WTC11 (cell line): Measurements from ENCODE around the gene NEDD4L. TPM values are rescaled to one million over a fixed set of nuclear protein-coding genes. Genes with fewer than 3 reads are reported as not detected.

Experiments used
- ATAC-seq: fragments of 200-7000 bp; cut with Tn5 transposase; 2 replicates; pipeline ENCODE4 v1.10.0; 2021; ENCODE audit warnings: mild to moderate bottlenecking, moderate library complexity
- CTCF ChIA-PET: fragments of 300-600 bp; sonication (Branson Sonifier 250); formaldehyde crosslinking; loops from one replicate; lab custom pipeline; 2021; ENCODE audit warnings: antibody characterized with exemption; lab: Charles Lee
- POLR2A ChIA-PET: fragments of 350-600 bp; sonication (Branson Sonifier 250); formaldehyde crosslinking; loops from one replicate; lab custom pipeline; 2021; ENCODE audit warnings: antibody characterized with exemption; lab: Charles Lee
- DNase-seq: peaks from one replicate; pipeline ENCODE4 v3.0.0; 2021; ENCODE audit warnings: low spot score
- H3K27ac Mint-ChIP-seq: 2 replicates; pipeline ENCODE4 v1.8.0; 2021; ENCODE audit warnings: mixed read lengths
- H3K27me3 Mint-ChIP-seq: 2 replicates; pipeline ENCODE4 v1.8.0; 2021; ENCODE audit warnings: low read depth, mild to moderate bottlenecking, moderate library complexity, mixed read lengths
- H3K36me3 Mint-ChIP-seq: 2 replicates; pipeline ENCODE4 v1.8.0; 2021; ENCODE audit warnings: mixed read lengths
- H3K4me1 Mint-ChIP-seq: 2 replicates; pipeline ENCODE4 v1.8.0; 2022; ENCODE audit warnings: mixed read lengths
- H3K4me3 Mint-ChIP-seq: 2 replicates; pipeline ENCODE4 v1.8.0; 2021; ENCODE audit warnings: mild to moderate bottlenecking, moderate library complexity, mixed read lengths
- H3K9me3 Mint-ChIP-seq: 2 replicates; pipeline ENCODE4 v1.8.0; 2021; ENCODE audit warnings: mixed read lengths
- ATF3 ChIP-seq: sonication (generic); formaldehyde crosslinking; conservative IDR thresholded peaks from 2 replicates; pipeline ENCODE4 v1.8.1; 2022; ENCODE audit warnings: mild to moderate bottlenecking, missing genetic modification reagents
- CTCF ChIP-seq: fragments of 200-600 bp; IDR thresholded peaks from 2 replicates; pipeline ENCODE4 v1.8.0; 2022; ENCODE audit warnings: antibody characterized with exemption
- E2F5 ChIP-seq: sonication (generic); formaldehyde crosslinking; IDR thresholded peaks from 2 replicates; pipeline ENCODE4 v1.8.1; 2022; ENCODE audit warnings: mild to moderate bottlenecking, moderate library complexity, missing genetic modification reagents
- FOXJ3 ChIP-seq: sonication (generic); formaldehyde crosslinking; IDR thresholded peaks from 2 replicates; pipeline ENCODE4 v1.9.0; 2021; ENCODE audit warnings: missing genetic modification reagents, mild to moderate bottlenecking, borderline replicate concordance
- FOXP4 ChIP-seq: sonication (generic); formaldehyde crosslinking; IDR thresholded peaks from 2 replicates; pipeline ENCODE4 v1.8.0; 2022; ENCODE audit warnings: mild to moderate bottlenecking, missing genetic modification reagents
- GRHL2 ChIP-seq: fragments of 250-450 bp; sonication (Bioruptor Pico); IDR thresholded peaks from 2 replicates; pipeline ENCODE4 v1.8.0; 2022; ENCODE audit warnings: mild to moderate bottlenecking, moderate library complexity; ENCODE audit not compliant: insufficient replicate concordance, severe bottlenecking
- GTF2I ChIP-seq: fragments of 250-450 bp; sonication (Bioruptor Pico); conservative IDR thresholded peaks from 2 replicates; pipeline ENCODE4 v1.4.0; 2021; ENCODE audit warnings: mild to moderate bottlenecking
- ZNF232 ChIP-seq: sonication (generic); formaldehyde crosslinking; IDR thresholded peaks from 2 replicates; pipeline ENCODE4 v1.8.0; 2022; ENCODE audit warnings: mild to moderate bottlenecking, missing genetic modification reagents
- ZNF263 ChIP-seq: sonication (generic); formaldehyde crosslinking; IDR thresholded peaks from 2 replicates; pipeline ENCODE4 v1.8.1; 2022; ENCODE audit warnings: low read depth, mild to moderate bottlenecking, moderate library complexity, missing genetic modification reagents
- ZNF317 ChIP-seq: sonication (generic); formaldehyde crosslinking; IDR thresholded peaks from 2 replicates; pipeline ENCODE4 v1.8.1; 2023; ENCODE audit warnings: low read depth, mild to moderate bottlenecking, moderate library complexity, missing genetic modification reagents, borderline replicate concordance
- ZNF423 ChIP-seq: fragments of 250-450 bp; sonication (Bioruptor Pico); IDR thresholded peaks from 2 replicates; pipeline ENCODE4 v2.1.2; 2022; ENCODE audit warnings: mild to moderate bottlenecking, moderate library complexity
- ZNF425 ChIP-seq: fragments of 250-450 bp; sonication (Bioruptor Pico); conservative IDR thresholded peaks from 2 replicates; pipeline ENCODE4 v1.9.0; 2021; ENCODE audit warnings: mild to moderate bottlenecking
- ZSCAN18 ChIP-seq: fragments of 250-450 bp; sonication (Bioruptor Pico); IDR thresholded peaks from 2 replicates; pipeline ENCODE4 v2.1.2; 2022; ENCODE audit warnings: mild to moderate bottlenecking, moderate library complexity
- total RNA-seq: library from RNA; stranded (reverse); gene quantifications from 3 replicates; pipeline ENCODE4 v1.2.3, GENCODE V29; 2021

The NEDD4L gene
- total RNA-seq, 1 experiment from 2014 or later = 88.0 TPM

- DNase-seq = no peak
- peaks cover 9% of the 10 kb centered on the region; the same call in 1 of the 2 replicates for H3K36me3 Mint-ChIP-seq
- TF ChIP-seq CTCF (no peak), E2F5 (CRISPR knock-in tag) (no peak), GTF2I (CRISPR knock-in tag) (no peak), ATF3 (CRISPR knock-in tag) (no peak)
- H3K4me1 Mint-ChIP-seq = no peaks in the 10 kb centered on the region
- no peak for ATAC-seq
- no peaks in the 10 kb centered on the region for H3K27me3 Mint-ChIP-seq
- no peak overlapping the region for H3K4me3 Mint-ChIP-seq
- CTCF ChIA-PET = interaction anchor here (0.8 to 1.1 kb wide), 7 partner anchors 9 to 364 kb away, joined by 3 to 24 read pairs (median 6); no protein-coding TSS in a partner anchor
- POLR2A ChIA-PET = no interaction called here
- no peak overlapping the region for H3K27ac Mint-ChIP-seq
- no peaks in the 10 kb centered on the region for H3K9me3 Mint-ChIP-seq
Observed at GRCh38 chr18:58322464-58322863, 278.4 kb downstream of the NEDD4L start.

- Mint-ChIP-seq H3K4me3 (no peak overlapping the region), H3K27me3 (no peaks in the 10 kb centered on the region), H3K27ac (peak overlapping the region; percentile 49; the same call in 1 of the 2 replicates), H3K9me3 (no peaks in the 10 kb centered on the region), H3K4me1 (no peaks in the 10 kb centered on the region), H3K36me3 (peaks cover 16% of the 10 kb centered on the region; the same call in 1 of the 2 replicates)
- ATAC-seq = no peak
- TF ChIP-seq FOXJ3 = no peak
- no peak for TF ChIP-seq ZNF317
- TF ChIP-seq ZNF425 (CRISPR knock-in tag) = no peak
- no peak for TF ChIP-seq ZNF423 (CRISPR knock-in tag)
- no peak for TF ChIP-seq ZSCAN18 (CRISPR knock-in tag)
- no peak for TF ChIP-seq ZNF263 (CRISPR knock-in tag)
- no peak for TF ChIP-seq FOXP4 (CRISPR knock-in tag)
- TF ChIP-seq ZNF232 (CRISPR knock-in tag) = no peak
- no peak for TF ChIP-seq GRHL2
- no peak for DNase-seq
- CTCF ChIA-PET = no interaction called here
- POLR2A ChIA-PET = no interaction called here
Observed at GRCh38 chr18:58323866-58324762, 280.1 kb downstream of the NEDD4L start.
